ENCODE results near the gene NXPH2.

DNA sequence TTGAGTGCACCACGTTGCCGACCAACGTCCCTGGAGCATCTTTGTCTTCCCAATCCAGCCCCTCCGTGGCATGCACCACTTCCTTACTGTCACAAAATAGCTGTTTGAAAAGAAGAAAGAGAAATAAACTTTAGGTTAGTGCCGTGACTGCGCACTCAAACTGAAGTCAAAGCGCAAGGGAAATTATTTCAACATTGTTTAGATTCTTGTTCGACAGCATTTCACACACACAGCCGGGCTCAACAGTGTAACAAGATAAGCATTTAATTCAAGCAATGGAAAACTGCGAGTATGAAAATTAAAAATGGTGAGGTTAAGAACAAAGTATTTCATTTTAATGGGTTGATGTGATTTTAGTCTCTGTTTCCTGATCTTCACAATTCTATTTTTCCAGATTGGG is 108.6 kb downstream of the NXPH2 start:
- TF ChIP-seq, protein P1, sequence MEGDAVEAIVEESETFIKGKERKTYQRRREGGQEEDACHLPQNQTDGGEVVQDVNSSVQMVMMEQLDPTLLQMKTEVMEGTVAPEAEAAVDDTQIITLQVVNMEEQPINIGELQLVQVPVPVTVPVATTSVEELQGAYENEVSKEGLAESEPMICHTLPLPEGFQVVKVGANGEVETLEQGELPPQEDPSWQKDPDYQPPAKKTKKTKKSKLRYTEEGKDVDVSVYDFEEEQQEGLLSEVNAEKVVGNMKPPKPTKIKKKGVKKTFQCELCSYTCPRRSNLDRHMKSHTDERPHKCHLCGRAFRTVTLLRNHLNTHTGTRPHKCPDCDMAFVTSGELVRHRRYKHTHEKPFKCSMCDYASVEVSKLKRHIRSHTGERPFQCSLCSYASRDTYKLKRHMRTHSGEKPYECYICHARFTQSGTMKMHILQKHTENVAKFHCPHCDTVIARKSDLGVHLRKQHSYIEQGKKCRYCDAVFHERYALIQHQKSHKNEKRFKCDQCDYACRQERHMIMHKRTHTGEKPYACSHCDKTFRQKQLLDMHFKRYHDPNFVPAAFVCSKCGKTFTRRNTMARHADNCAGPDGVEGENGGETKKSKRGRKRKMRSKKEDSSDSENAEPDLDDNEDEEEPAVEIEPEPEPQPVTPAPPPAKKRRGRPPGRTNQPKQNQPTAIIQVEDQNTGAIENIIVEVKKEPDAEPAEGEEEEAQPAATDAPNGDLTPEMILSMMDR (IDR thresholded peaks at IDR 0.05; ENCODE audit: low read length): no peak
- no peak for TF ChIP-seq EZH2 (IDR thresholded peaks at IDR 0.05; ENCODE audit: borderline replicate concordance, low read length)
